ENCODE data around the gene ASIC2.

Gene ASIC2

DNA sequence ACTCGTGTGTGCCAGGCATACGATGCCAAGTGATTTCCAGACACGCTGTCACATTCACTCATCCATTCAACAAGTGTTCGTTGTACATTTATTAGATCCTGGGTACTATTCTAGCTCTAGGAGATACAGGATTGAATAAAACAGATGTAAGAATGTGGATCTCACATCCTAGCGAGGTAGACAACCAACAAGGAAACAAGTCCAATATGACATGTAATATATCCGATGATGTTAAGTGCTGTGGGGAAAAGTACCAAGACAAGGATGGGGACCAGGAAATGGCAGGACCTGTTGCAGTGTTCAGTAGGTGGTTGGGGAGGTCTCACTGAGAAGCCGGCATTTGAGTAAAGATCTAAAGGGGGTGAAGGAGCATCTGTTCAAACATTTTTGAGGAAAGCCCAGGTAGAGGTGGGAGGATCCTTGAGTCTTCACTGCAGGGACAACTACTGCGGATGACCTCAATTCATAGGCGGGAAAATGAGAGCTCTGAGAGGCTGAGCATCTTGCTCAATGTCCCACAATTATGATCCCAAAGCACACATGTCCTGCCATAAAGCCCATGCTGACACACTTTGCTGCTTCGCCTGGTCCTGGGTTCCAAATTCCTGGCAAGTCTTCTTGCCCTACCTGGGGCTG lies 129.4 kb downstream of the ASIC2 start:
- TF ChIP-seq, protein P1, sequence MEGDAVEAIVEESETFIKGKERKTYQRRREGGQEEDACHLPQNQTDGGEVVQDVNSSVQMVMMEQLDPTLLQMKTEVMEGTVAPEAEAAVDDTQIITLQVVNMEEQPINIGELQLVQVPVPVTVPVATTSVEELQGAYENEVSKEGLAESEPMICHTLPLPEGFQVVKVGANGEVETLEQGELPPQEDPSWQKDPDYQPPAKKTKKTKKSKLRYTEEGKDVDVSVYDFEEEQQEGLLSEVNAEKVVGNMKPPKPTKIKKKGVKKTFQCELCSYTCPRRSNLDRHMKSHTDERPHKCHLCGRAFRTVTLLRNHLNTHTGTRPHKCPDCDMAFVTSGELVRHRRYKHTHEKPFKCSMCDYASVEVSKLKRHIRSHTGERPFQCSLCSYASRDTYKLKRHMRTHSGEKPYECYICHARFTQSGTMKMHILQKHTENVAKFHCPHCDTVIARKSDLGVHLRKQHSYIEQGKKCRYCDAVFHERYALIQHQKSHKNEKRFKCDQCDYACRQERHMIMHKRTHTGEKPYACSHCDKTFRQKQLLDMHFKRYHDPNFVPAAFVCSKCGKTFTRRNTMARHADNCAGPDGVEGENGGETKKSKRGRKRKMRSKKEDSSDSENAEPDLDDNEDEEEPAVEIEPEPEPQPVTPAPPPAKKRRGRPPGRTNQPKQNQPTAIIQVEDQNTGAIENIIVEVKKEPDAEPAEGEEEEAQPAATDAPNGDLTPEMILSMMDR (IDR thresholded peaks at IDR 0.05; ENCODE audit: control insufficient read depth, extremely low read depth, insufficient read depth): no peak
- DNase-seq (ENCODE audit: low read depth): no peak
- H3K4me3 ChIP-seq (ENCODE audit: low read depth, low read length): no peak overlapping the region

DNA sequence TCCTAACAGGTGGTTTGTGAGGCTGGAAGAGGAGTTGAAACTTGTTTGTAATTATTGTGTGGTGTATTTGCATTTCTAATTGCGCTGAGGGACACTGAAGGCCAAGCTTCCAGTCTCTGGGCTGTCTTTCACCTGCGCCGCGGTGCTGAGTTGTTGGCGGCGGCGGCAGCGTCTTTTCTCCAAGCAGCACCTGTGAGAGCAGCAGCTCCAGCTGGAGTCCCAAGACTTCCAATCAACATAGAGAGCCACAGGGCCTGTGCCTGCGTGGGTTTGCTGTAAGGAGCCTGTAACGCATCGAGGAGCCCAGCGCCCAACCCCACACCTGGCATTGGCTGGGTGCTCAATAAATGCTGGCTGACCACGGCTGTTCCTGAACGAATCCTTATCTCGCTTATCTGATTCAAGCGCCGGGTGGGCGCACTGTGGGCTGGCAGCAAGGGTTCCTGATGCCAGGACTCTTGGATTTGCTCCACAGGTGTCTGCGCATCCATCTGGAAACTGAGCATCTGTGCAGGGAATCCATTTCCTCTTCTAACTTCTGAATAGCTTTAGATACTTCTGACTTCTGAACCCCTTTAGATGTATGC lies 138.1 kb downstream of the ASIC2 start:
- TF ChIP-seq, protein P1 (IDR thresholded peaks at IDR 0.05; ENCODE audit: control insufficient read depth, extremely low read depth, insufficient read depth): no peak

DNA sequence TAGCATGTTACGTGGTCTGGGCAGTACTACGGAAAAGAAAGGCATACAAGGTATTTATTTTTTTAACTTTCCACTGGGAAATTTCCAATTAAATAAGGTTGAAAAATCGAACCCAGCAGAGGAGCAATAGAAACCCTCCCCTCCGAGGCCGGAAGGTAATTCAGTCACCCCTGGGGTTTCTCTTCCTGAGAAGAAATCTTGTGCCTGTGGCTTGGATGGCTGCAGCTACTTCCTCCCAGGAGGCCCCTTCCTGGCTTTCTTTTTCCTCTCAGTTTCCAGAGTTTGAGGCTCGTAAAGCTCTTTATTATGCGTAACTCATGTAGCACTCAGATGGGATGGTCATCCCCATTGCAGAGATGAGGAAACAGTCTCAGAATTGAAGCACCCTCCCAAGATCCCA lies 140.3 kb downstream of the ASIC2 start:
- DNase-seq (ENCODE audit: low read depth): no peak
- TF ChIP-seq, protein P1 (IDR thresholded peaks at IDR 0.05; ENCODE audit: control insufficient read depth, extremely low read depth, insufficient read depth): no peak
- H3K4me3 ChIP-seq (ENCODE audit: low read depth, low read length): no peak overlapping the region

More for the DNA sequence above, 138.1 kb downstream of the ASIC2 start:
- no peak overlapping the region for H3K4me3 ChIP-seq (ENCODE audit: low read depth, low read length)
- no peak for DNase-seq (ENCODE audit: low read depth)

DNA sequence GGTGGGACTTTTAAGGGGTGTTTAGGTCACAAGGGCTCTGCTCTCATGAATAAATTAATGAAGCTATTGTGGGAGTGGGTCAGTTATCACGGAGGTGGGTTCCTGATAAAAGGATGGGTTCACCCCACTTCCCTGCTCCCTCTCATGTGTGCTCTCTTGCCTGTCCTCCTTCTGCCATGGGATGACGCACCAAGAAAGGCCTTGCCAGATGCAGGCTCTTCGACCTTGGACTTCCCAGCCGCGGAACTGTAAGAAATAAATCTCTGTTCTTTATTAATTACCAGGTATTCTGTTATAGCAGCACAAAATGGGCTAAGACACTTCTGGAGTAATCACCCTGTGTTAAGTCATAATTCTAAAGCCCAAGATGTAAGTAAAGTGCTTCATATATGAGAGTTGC lies 141.5 kb downstream of the ASIC2 start:
- TF ChIP-seq, protein P1 (IDR thresholded peaks at IDR 0.05; ENCODE audit: control insufficient read depth, extremely low read depth, insufficient read depth): no peak
- DNase-seq (ENCODE audit: low read depth): no peak
- H3K4me3 ChIP-seq (ENCODE audit: low read depth, low read length): no peak overlapping the region

DNA sequence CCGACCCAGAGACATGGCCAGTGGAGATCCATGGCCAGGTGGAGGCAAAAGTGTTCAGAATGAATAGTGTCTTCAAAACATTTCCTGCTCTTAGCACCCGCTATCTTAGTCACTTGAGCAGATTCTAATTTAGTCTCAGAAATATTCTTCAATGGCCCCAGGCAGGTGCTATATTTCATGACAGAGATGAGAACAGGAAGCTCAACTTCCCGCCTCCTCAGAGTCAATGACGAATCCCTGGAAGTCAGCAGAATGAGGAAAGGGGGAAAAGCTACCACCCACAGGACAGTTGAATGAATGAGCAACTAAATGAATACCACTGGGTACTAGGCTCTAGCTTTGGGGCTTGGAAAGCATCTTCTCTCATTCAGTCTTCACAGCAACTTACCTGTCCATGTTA lies 147.2 kb downstream of the ASIC2 start:
- DNase-seq (ENCODE audit: low read depth): no peak
- TF ChIP-seq, protein P1 (IDR thresholded peaks at IDR 0.05; ENCODE audit: control insufficient read depth, extremely low read depth, insufficient read depth): no peak
- no peak overlapping the region for H3K4me3 ChIP-seq (ENCODE audit: low read depth, low read length)

DNA sequence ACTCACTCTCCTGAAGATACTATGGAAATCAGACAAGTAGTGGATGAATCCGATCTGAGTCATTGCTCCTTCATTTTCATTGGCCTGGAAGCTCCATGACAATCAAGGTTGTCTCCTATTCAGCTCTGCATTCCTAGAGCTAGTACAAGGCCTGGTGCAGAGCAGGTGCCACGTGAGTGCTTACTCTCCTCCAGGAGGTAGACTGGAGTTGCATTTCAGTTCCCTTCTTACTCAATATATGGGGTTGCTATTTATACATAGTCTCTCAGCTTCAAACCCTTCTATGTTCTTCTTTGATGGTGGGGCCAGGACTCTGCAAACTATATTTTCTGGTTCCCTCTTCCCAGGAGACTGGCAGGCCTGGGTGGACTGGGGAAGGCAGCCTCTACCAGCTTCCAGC lies 148.3 kb downstream of the ASIC2 start:
- TF ChIP-seq, protein P1 (IDR thresholded peaks at IDR 0.05; ENCODE audit: control insufficient read depth, extremely low read depth, insufficient read depth): no peak
- H3K4me3 ChIP-seq (ENCODE audit: low read depth, low read length): no peak overlapping the region
- DNase-seq (ENCODE audit: low read depth): no peak

Measured in LNCaP clone FGC (cell line).